Activated CD4-positive, CD25-positive, alpha-beta regulatory T cell (primary cell): ENCODE results near the gene ROR2.

ENCODE experiments used
- DNase-seq, 4 experiments: peaks; one replicate each; lab custom pipeline; 2025; lab: John Stamatoyannopoulos, UW

Gene ROR2

DNA sequence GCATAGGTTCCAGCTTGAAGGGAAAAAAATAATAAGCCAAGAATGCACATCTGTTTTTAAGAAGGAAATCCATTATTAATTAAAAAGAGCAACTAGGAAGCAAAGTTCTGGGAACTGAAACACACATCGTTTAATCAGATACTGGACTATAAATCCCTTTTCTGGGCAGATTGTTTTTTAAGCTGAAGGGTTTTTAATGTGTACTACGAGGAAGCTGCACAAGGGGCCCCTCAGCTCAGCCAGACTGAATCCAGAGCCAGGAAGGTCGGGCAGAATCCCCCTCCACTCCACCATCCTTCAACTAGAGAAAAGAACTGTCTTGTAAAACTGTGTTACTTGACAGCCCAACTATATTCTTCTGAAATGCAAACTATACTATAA is 49.2 kb downstream of the ROR2 start:
- DNase-seq: no peak

GRCh38 chr9:91900055-91900796 is 49.8 kb downstream of the ROR2 start:
- no peak for DNase-seq

DNA sequence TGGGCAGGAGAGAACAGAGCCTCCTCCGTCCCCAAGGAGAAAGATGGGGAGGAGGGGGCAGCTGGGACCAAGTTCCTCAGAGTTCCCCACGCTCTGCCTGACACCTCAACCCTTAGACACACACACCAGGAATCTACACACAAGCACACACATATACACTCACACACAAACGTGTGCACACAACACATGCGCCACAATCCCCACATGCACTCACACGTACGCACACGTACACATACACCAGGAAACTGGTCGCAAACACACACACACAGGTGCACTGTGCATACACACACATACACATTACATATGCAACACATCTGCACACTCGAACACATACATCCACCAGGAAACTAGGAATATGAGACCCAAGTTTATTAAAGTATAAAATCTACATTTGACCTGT is 50.4 kb downstream of the ROR2 start:
- no peak for DNase-seq

DNA sequence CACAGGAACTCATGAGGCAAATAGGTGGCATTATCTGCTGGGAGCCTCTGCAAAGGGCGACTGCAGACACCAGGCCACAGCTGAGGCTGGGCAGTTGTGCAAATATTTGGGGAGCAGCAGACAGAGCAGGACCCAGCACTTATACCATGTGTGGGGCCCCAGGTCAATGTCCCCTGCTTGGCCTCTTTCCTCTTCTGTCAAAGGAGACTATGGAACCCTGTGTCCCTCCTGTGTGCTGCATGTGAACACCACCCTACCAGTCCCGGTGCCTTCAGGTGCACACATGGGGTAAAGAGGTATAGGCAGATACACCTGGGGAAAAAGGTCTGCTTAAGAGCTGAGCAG is 50.8 kb downstream of the ROR2 start:
- DNase-seq: no peak

DNA sequence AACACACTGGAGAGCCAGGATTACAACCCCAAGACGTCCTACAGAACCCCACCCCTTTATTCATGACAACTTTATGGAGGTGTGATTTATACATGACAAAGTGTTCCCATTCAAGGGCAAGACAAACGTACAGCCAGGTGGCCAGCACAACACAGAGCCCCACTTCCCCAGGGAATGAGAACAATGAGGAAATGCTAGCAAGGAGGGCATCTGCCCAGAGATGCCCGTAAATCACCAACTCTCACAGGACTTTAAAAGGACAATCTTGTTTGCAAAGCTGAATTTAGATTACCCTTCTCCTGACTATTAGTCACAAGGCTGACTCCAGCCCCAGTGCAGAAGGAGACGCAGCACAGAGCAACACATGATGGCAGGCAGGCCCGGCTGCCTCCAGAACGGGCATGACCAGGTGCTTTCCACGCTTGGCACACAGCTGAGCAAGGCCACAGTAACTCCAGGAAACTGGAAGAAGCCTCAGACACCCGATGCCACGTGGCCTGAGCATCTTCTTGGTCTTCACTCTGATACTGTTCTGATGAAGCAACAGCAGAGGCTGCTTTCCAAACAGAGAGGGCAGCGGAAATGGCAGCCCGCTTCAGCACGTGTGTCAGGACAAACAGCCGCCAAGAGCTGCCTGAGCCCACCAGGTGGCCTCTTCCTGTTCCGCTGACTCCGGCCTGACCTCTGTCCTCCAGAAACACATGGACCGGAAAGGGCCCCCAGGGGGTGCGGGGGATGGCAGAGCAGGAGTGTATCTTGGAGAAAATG is 51.4 kb downstream of the ROR2 start:
- DNase-seq: no peak

- no peak for DNase-seq
Measured at GRCh38 chr9:91897201-91897600, 52.8 kb downstream of the ROR2 start.

- no peak for DNase-seq
Measured at GRCh38 chr9:91896513-91897121, 53.4 kb downstream of the ROR2 start.

DNA sequence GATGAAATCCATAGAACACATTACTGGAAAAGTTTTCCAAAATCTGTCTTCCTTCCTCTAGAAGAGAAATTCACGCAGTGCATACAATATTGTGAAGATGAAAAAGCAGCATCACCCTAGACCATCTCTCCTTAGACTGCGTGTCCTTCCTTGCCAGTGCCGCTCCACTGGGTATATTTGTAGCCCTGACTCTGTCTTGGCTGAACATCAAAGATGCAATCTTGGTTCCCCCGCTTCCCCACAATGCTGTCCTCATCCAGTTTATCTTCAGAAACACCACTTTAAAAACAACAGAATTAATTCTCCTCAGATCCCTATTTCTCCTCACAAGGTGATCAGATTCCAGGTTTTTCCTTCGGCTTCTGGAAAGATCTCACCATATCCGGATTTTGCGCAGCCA is 53.9 kb downstream of the ROR2 start:
- no peak for DNase-seq

GRCh38 chr9:91894536-91894935 is 55.5 kb downstream of the ROR2 start:
- DNase-seq: no peak

GRCh38 chr9:91894023-91894422 is 56.0 kb downstream of the ROR2 start:
- DNase-seq: no peak

DNA sequence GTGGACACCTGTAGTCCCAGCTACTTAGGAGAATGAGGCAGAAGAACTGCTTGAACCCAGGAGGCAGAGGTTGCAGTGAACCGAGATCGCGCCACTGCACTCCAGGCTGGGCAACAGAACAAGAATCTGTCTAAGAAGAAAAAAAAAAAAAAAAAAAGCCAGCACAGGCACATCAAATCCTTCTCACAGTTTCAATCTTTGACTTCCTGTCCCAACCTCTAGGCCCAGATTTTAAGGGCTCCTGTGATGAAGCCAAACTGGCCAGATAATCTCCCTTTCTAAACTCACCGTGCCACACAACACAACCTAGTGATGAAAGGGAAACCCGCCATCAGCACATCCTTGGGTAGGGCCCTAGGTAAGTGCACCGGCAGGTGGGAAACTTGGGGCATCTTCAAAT is 58.1 kb downstream of the ROR2 start:
- no peak for DNase-seq

DNA sequence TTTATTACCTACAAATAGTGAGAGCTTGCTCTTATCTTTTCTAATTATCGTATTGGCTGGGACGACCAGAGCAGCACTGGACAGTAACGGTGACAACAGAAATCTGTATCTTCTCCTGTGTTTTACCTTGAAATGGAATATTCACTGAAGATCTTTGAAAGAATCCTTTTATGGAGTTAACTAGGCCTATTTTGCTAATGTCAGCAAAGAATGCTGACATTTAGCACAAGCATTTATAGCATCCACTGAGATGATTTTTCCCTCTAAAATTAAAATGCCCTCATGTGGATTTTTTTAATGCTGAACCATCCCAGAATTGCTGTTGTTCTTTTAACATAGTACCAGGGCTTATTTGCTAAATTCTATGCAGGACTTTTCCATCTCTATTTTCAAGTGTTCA is 59.4 kb downstream of the ROR2 start:
- DNase-seq: no peak

DNA sequence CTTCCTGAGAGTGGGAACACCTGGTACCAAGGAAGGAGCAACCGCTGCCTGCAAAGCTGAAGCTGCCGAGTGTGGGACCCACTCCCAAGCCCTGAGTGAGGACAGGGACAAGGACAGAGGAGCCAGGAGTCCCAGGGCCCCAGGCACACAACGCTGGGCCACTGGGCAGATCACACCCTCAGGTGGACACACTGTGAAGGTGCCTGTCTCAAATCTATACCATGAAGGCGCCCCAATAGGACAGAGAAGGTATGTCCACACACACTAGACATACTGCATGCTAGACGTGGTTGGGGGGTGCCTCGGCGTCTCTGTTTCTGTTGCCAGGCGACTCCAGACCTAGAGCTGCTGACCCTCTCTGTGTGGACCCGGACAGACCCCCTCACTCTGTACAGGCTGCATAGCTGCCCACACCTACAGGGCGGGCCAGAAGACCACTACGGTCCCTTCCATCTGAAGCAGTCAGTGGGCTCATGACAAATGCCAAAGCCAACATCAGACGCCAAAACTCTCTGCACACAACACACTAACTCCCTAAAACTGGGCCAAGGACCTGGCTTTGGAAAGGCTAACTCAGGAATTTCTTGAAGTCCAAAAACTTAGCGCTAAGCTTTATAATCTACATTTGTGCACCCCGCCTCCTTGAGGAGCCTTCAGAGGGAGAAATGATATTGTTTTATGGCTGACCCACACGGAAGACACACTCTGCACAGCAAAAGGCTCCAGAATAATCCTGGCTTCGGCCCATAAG is 60.7 kb downstream of the ROR2 start:
- no peak for DNase-seq

DNA sequence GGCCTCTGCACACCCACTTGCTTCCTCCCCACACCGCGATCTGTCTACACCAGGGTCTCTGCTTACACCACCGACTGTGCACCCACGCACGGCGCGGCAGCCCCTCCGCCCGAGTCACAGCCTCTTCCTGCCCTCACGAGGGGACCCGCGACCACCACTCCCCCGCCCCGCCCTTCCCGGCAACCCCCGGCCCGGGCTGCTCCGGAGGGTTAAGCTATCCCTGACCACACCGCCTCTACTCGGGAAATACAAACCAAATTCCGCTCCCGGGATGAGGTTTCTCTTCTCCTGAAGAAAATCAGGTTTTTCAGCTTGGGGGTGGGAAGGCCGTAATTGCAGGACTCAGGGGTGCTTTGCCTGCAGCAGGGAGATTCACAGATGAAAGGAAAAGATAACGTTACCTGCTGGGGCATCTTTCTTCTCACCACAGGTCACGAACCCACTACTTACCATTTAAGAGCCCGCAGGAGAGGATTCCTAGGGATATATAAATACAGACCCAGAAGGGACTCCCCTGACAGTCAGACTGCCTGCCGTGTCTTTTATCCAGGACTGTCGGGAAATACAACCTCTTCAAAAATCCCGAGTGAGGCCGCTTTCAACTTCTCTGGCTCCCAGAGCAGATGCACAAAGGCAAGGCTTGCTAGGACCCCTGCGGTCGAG is 63.5 kb downstream of the ROR2 start:
- DNase-seq: no peak

DNA sequence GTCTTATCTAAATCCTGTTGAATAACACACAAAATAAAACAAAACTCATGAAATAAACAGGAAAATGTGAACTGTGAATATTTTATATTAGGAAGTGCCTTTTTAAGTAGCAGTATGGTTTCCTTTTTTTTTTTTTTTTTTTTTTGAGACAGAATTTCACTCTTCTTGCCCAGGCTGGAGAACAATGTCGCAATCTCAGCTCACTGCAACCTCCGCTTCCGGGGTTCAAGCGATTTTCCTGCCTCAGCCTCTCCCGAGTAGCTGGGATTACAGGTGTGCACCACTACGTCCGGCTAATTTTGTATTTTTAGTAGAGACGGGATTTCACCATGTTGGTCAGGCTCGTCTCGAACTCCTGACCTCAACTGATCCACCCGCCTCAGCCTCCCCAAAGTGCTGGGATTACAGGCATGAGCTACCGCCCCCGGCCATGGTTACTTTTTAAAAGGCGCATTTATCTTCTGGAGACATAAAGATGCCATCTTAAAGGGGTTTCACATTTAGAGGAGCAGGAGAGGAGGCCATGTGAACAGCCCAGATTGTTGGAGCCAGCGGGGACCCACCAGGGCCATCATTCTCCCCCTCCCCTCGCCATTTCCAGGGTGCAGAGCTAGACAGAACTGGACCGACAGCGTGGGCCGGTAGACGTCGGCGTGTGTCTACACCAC is 64.1 kb downstream of the ROR2 start:
- DNase-seq: no peak

GRCh38 chr9:91884696-91885687 is 65.0 kb downstream of the ROR2 start:
- DNase-seq: no peak

- DNase-seq: no peak
Measured at GRCh38 chr9:91884153-91884552, 65.9 kb downstream of the ROR2 start.

DNA sequence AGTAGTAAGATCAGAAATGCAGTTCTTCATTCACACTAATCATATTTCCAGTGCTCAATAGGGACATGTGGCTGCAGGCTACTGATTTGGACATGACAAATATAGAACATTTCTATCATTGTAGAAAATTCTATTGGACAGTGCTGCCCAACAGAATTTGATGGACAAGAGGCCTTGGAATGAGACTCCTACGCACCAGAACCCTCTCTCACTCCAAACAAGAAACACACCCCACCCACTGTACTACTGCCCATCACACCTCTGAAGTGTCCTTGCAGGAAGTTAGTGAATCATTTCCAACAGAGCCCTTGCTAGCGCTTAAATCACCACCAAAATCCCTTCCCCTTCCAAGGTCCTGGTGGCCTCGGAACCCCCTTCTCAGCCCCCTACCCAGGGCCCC is 66.5 kb downstream of the ROR2 start:
- DNase-seq: no peak

DNA sequence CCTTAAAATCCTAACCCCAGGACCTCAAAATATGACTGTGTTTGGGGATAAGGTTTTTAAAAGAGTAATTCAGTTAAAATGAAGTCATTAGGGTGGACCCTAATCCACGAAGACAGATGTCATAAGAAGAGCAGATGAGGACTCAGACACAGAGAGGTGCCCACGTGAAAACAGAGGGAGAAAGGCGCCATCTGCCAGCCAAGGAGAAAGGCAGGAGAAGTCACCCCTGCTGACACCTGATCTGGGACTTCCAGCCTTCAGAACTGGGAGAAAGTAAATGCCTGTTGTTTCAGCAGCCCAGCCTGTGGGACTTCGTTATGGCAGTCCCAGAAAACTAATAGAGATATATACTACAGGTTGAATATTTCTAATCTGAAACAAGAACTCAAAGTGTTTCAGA is 67.4 kb downstream of the ROR2 start:
- no peak for DNase-seq

GRCh38 chr9:91880378-91880972 is 69.6 kb downstream of the ROR2 start:
- no peak for DNase-seq
